Placental pericyte (primary cell): ENCODE data around the gene KIAA0319L. TPM values are rescaled to one million over a fixed set of nuclear protein-coding genes. Genes with fewer than 3 reads are reported as not detected.

Source experiments
- total RNA-seq: library from RNA; depleted of rRNA; stranded (reverse); fragments of >200 nt; gene quantifications from 2 replicates; pipeline ENCODE4 v1.2.3, GENCODE V29; 2012

Gene KIAA0319L
- 61.3 and 95.4 TPM in 2 replicates for total RNA-seq

GRCh38 chr1:35557118-35557610 lies at the start of gene KIAA0319L:
Gene KIAA0319L, minus strand, starts transcription at chr1:35557403. Its CDS starts 2,912 bp downstream, at chr1:35554491.

DNA sequence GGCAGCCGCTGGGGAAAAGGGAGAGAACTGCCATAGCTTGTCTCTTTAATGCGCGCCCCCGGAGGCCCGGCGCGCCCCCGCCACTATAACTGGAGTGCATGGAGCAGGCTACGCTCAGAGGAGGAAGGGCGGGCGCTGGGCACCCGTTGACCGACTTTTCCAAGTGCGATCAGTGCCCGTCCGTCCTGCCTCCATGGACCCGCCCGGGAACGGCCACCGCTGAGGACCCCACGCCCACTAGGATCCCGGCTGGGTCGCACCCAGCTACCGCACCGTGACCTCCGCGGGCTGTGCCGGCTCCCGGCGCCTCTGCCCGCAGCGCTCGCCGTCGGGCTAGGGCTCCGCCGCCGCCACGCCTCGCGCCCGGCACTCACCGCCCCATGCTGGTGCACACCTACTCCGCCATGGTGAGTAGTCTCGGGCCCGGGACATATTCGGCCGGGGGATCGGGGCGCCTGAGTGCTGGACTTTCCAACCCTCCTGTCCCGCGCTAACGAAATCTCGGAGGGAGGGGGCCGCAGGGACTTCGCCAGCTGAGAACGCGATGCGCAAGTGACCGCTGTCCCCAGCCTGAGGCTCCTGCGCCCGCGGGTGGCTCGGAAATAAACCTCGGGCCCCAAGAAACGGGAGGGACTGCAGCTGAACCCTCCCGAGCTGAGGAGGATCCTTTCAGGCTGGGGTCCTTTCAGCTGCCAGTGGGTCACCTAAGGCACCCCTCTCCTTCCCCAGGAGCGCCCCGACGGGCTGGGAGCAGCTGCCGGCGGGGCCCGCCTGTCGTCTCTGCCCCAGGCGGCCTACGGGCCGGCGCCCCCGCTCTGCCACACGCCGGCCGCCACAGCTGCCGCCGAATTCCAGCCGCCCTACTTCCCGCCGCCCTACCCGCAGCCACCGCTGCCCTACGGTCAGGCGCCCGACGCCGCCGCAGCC lies 16.3 kb upstream of the KIAA0319L start, which contains the start of gene TFAP2E:
Gene TFAP2E, plus strand, starts transcription at position 117 of the 927 bp plus-strand sequence. Its CDS starts 264 bp downstream, at position 381.

DNA sequence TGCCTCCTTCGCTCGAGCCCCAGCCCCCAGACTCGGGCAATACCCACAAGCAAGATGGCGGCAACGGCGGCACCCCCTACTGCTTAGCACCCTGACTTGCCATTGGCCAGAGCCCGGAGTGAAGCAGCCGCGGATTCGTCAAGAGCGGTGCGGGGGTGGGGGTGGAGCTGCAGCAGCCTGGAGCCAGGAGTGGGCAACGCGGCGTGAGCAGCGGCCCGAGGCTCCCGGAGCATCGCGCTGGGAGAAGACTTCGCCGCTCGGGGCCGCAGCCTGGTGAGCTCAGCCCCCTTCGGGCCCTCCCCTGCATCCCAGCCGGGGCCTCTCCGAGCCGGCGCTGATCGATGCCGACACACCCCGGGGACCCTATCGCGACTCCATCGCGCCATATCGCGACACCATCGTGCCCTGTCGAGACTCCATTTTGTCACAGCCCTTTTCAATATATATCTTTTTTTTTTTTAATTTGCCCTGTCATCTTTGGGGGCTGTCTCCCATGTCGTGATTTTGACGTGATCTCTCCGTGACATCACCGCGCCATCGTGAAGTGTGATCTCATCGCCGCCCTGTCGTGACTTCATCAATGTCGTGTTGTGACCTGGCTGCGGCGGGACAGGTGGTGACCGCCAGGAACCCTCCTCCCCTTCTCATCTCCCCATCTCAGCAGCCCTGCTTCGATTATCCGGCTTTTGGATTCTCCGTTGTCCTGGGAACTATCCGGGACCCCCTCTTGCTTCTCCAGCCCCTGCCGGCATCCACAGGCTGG lies 589 bp upstream of the KIAA0319L start, which contains the start of gene NCDN:
Gene NCDN, plus strand, starts transcription at position 189 of the 763 bp plus-strand sequence. Its CDS starts 392 bp downstream, at position 581.

Other genes starting within 250 kb of the KIAA0319L start
- 36.4 and 39.4 TPM in 2 replicates for gene NCDN, start 396 bp upstream of the KIAA0319L start, total RNA-seq
- gene TFAP2E, start 15.9 kb upstream of the KIAA0319L start, total RNA-seq, result under 0.01 TPM in 1 of 2 replicates, not detected in the other
- gene PSMB2, start 84.1 kb upstream of the KIAA0319L start, total RNA-seq, result 25.8 and 47.1 TPM in 2 replicates
- gene C1orf216, start 161.5 kb upstream of the KIAA0319L start, total RNA-seq, result 11.2 and 15.2 TPM in 2 replicates
- gene CLSPN, start 212.6 kb upstream of the KIAA0319L start, total RNA-seq, result 0.88 and 37.7 TPM in 2 replicates